ENCODE data around the gene TMED7.

The TMED7 gene

GRCh38 chr5:115634343-115635132, 8.7 kb upstream of the TMED7 start:
- DNase-seq = peak; percentile 27

- no peak for DNase-seq
Observed at GRCh38 chr5:115629903-115630302, 4.1 kb upstream of the TMED7 start.

GRCh38 chr5:115627295-115627865, 1.5 kb upstream of the TMED7 start:
- DNase-seq = no peak

GRCh38 chr5:115626445-115626823, 598 bp upstream of the TMED7 start:
- no peak for DNase-seq

GRCh38 chr5:115624994-115625393, 842 bp downstream of the TMED7 start:
- no peak for DNase-seq

- no peak for DNase-seq
Observed at GRCh38 chr5:115623658-115624057, 2.2 kb downstream of the TMED7 start.

GRCh38 chr5:115621365-115621900, 4.4 kb downstream of the TMED7 start:
- no peak for DNase-seq

GRCh38 chr5:115616892-115617291, 8.9 kb downstream of the TMED7 start:
- DNase-seq = no peak

GRCh38 chr5:115616472-115616871, 9.4 kb downstream of the TMED7 start:
- no peak for DNase-seq

- no peak for DNase-seq
Observed at GRCh38 chr5:115611873-115612272, 14.0 kb downstream of the TMED7 start.

GRCh38 chr5:115607935-115608334, 17.9 kb downstream of the TMED7 start:
- DNase-seq = no peak

- no peak for DNase-seq
Observed at GRCh38 chr5:115605436-115605835, 20.4 kb downstream of the TMED7 start.

- no peak for DNase-seq
Observed at GRCh38 chr5:115602591-115603125, 23.2 kb downstream of the TMED7 start.

- DNase-seq = peak; percentile 84
Observed at GRCh38 chr5:115601701-115602590, 23.9 kb downstream of the TMED7 start, which contains the start of gene TICAM2. TSS of gene TICAM2 (minus strand) at chr5:115602479. CDS start at chr5:115581256, 21,223 bp downstream.

- no peak for DNase-seq
Observed at GRCh38 chr5:115600766-115601165, 25.1 kb downstream of the TMED7 start.

- DNase-seq = no peak
Observed at GRCh38 chr5:115599924-115600323, 25.9 kb downstream of the TMED7 start.

GRCh38 chr5:115599502-115599901, 26.3 kb downstream of the TMED7 start:
- DNase-seq = no peak

- no peak for DNase-seq
Observed at GRCh38 chr5:115594128-115595047, 31.4 kb downstream of the TMED7 start.

GRCh38 chr5:115589043-115589442, 36.8 kb downstream of the TMED7 start:
- no peak for DNase-seq

- no peak for DNase-seq
Observed at GRCh38 chr5:115588640-115589039, 37.2 kb downstream of the TMED7 start.

GRCh38 chr5:115586525-115587146, 39.2 kb downstream of the TMED7 start:
- DNase-seq = peak; percentile 30

Measured in right kidney (tissue), 1 donor.